Measurements from ENCODE around the gene NXN. TPM values are rescaled to one million over a fixed set of nuclear protein-coding genes. Genes with fewer than 3 reads are reported as not detected.

Gene NXN
- total and polyA plus RNA-seq, 7 donors: 33.4 to 92.5 (median 73.8) TPM

- Histone ChIP-seq H3K9me3 (no peaks in the 10 kb centered on the region), H3K27me3 (ENCODE audit: insufficient read depth in 3 of 3, low read length in 2 of 3) (no peaks in the 10 kb centered on the region), H3K27ac (peak overlapping the region; percentile 23), H3K4me1 (peaks cover 12% of the 10 kb centered on the region), H3K36me3 (ENCODE audit: insufficient read depth in 1 of 2, low read depth in 1 of 2) (peaks cover 0 to 43% of the 10 kb centered on the region in 2 donors), H3K4me3 (no peak overlapping the region)
- ATAC-seq: peak in 3 of 4 donors; percentile 21 to 41 (median 31)
- WGBS, 3 donors: 70 to 72% (median 71%) methylated on average over 17 of the region's 17 CpGs
- no peak for TF ChIP-seq CTCF (IDR thresholded peaks at IDR 0.05)
- no peak for DNase-seq
- intact Hi-C loops (cut with DNase I): no loop called here
These were observed 154.4 kb downstream of the NXN start for GRCh38 chr17:825216-825615.

GRCh38 chr17:824378-824777 is 155.2 kb downstream of the NXN start:
- intact Hi-C loops (cut with DNase I): no loop called here
- Histone ChIP-seq H3K27ac (peak overlapping the region; percentile 54), H3K4me3 (no peak overlapping the region), H3K4me1 (peaks cover 12% of the 10 kb centered on the region), H3K36me3 (ENCODE audit: insufficient read depth in 1 of 2, low read depth in 1 of 2) (peaks cover 0 to 52% of the 10 kb centered on the region in 2 donors), H3K9me3 (no peaks in the 10 kb centered on the region), H3K27me3 (ENCODE audit: insufficient read depth in 3 of 3, low read length in 2 of 3) (no peaks in the 10 kb centered on the region)
- peak; percentile 65 to 83 (median 80) for ATAC-seq
- no peak for DNase-seq
- 57 to 67% (median 62%) methylated on average over 16 of the region's 16 CpGs for WGBS, 3 donors
- TF ChIP-seq CTCF (IDR thresholded peaks at IDR 0.05): no peak

- no peaks in the 10 kb centered on the region for H3K27me3 ChIP-seq (ENCODE audit: insufficient read depth in 3 of 3, low read length in 2 of 3)
- H3K36me3 ChIP-seq (ENCODE audit: insufficient read depth in 1 of 2, low read depth in 1 of 2): peaks cover 0 to 61% of the 10 kb centered on the region in 2 donors
- no peak for ATAC-seq
- no peak for TF ChIP-seq CTCF (IDR thresholded peaks at IDR 0.05)
- H3K4me1 ChIP-seq: peaks cover 12% of the 10 kb centered on the region
- no peak overlapping the region for H3K27ac ChIP-seq
- no peak overlapping the region for H3K4me3 ChIP-seq
- no peaks in the 10 kb centered on the region for H3K9me3 ChIP-seq
- WGBS, 3 donors: 90 to 92% (median 91%) methylated on average over 9 of the region's 9 CpGs
- intact Hi-C loops (cut with DNase I): no loop called here
- DNase-seq: no peak
These were observed 156.1 kb downstream of the NXN start for GRCh38 chr17:823501-823902.

- H3K4me1 ChIP-seq: peaks cover 8% of the 10 kb centered on the region
- no peaks in the 10 kb centered on the region for H3K9me3 ChIP-seq
- TF ChIP-seq CTCF (IDR thresholded peaks at IDR 0.05): no peak
- H3K27me3 ChIP-seq (ENCODE audit: insufficient read depth in 3 of 3, low read length in 2 of 3): no peaks in the 10 kb centered on the region
- WGBS, 3 donors: 93 to 94% (median 93%) methylated on average over 19 of the region's 19 CpGs
- no peak overlapping the region for H3K27ac ChIP-seq
- H3K36me3 ChIP-seq (ENCODE audit: insufficient read depth in 1 of 2, low read depth in 1 of 2): peaks cover 0 to 82% of the 10 kb centered on the region in 2 donors
- intact Hi-C loops (cut with DNase I): no loop called here
- no peak for DNase-seq
- ATAC-seq: no peak
- no peak overlapping the region for H3K4me3 ChIP-seq
These were observed 160.3 kb downstream of the NXN start for GRCh38 chr17:819251-819650.

- H3K4me1 ChIP-seq: peaks cover 12% of the 10 kb centered on the region
- WGBS, 3 donors: 90 to 94% (median 92%) methylated on average over 20 of the region's 20 CpGs
- H3K27ac ChIP-seq: peak overlapping the region; percentile 65
- no peak for DNase-seq
- H3K36me3 ChIP-seq (ENCODE audit: insufficient read depth in 1 of 2, low read depth in 1 of 2): peaks cover 0 to 43% of the 10 kb centered on the region in 2 donors
- H3K9me3 ChIP-seq: no peaks in the 10 kb centered on the region
- ATAC-seq: peak; percentile 27 to 54 (median 36)
- H3K4me3 ChIP-seq: no peak overlapping the region
- TF ChIP-seq CTCF (IDR thresholded peaks at IDR 0.05): no peak
- no peaks in the 10 kb centered on the region for H3K27me3 ChIP-seq (ENCODE audit: insufficient read depth in 3 of 3, low read length in 2 of 3)
- intact Hi-C loops (cut with DNase I): no loop called here
These were observed 165.2 kb downstream of the NXN start for GRCh38 chr17:814371-814770.

All from psoas muscle (tissue), 8 donors.